IMR-90 (cell line): ENCODE measurements around the gene ZNF217. TPM values are rescaled to one million over a fixed set of nuclear protein-coding genes. Genes with fewer than 3 reads are reported as not detected.

ENCODE experiments used
- ATAC-seq: fragments of 200-7000 bp; cut with Tn5 transposase; 2 replicates; pipeline ENCODE4 v1.9.1; 2020; ENCODE audit warnings: low read depth, mild to moderate bottlenecking, moderate library complexity
- BruUV-seq: library from RNA; stranded (reverse); fragments of 400-500 nt; replicated peaks from 2 replicates; lab custom pipeline; 2021; lab: Mats Ljungman, UMichigan
- CTCF ChIA-PET: fragments of 300-600 bp; formaldehyde crosslinking; extraction: SDS; loops from one replicate; lab custom pipeline; 2021; ENCODE audit warnings: antibody characterized with exemption; lab: Yijun Ruan, JAX
- POLR2A ChIA-PET: fragments of 300-600 bp; sonication (Branson Sonifier 250); formaldehyde crosslinking; loops from one replicate; lab custom pipeline; 2022; ENCODE audit warnings: antibody characterized with exemption; ENCODE audit not compliant: unreplicated experiment; lab: Charles Lee
- DNase-seq: peaks from one replicate; pipeline ENCODE4 v3.0.0; 2013
- H2AFZ ChIP-seq: replicated peaks from 2 replicates; pipeline ENCODE3; 2013; ENCODE audit warnings: low read length, mild to moderate bottlenecking; ENCODE audit not compliant: poor library complexity
- H2AK5ac ChIP-seq: 2 replicates; pipeline ENCODE4 v1.6.1; 2013; ENCODE audit warnings: low read depth, low read length, inconsistent platforms
- H2AK9ac ChIP-seq: replicated peaks from 2 replicates; pipeline ENCODE3; 2013; ENCODE audit warnings: mild to moderate bottlenecking, low read depth, low read length, moderate library complexity; ENCODE audit not compliant: poor library complexity
- H2BK120ac ChIP-seq: 2 replicates; pipeline ENCODE4 v1.6.1; 2013; ENCODE audit warnings: low read depth, low read length, inconsistent platforms
- H2BK15ac ChIP-seq: 3 replicates; pipeline ENCODE4 v1.6.1; 2013; ENCODE audit warnings: low read depth, low read length, inconsistent platforms
- H2BK20ac ChIP-seq: 2 replicates; pipeline ENCODE4 v1.6.1; 2013; ENCODE audit warnings: low read depth, mild to moderate bottlenecking, inconsistent platforms, low read length, moderate library complexity
- H2BK5ac ChIP-seq: 2 replicates; pipeline ENCODE4 v1.6.1; 2013; ENCODE audit warnings: mild to moderate bottlenecking, low read depth, low read length, inconsistent platforms; ENCODE audit not compliant: poor library complexity, severe bottlenecking
- H3K14ac ChIP-seq: replicated peaks from 2 replicates; pipeline ENCODE4 v1.6.1; 2013; ENCODE audit warnings: low read depth, low read length, inconsistent platforms
- H3K18ac ChIP-seq: 2 replicates; pipeline ENCODE4 v1.6.1; 2013; ENCODE audit warnings: low read depth, low read length, control low read depth
- H3K23ac ChIP-seq: 2 replicates; pipeline ENCODE4 v1.6.1; 2013; ENCODE audit warnings: low read depth, low read length, inconsistent platforms
- H3K27ac ChIP-seq: 2 replicates; pipeline ENCODE4 v1.5.1; 2013; ENCODE audit warnings: mild to moderate bottlenecking, control low read depth, low read length; ENCODE audit not compliant: insufficient read depth
- H3K27me3 ChIP-seq: 2 replicates; pipeline ENCODE4 v1.6.1; 2013; ENCODE audit warnings: low read length; ENCODE audit not compliant: control insufficient read depth, insufficient read depth
- H3K36me3 ChIP-seq: 2 replicates; pipeline ENCODE4 v1.6.1; 2013; ENCODE audit warnings: low read length, mixed read lengths; ENCODE audit not compliant: control insufficient read depth, insufficient read depth
- H3K4ac ChIP-seq: 2 replicates; pipeline ENCODE4 v1.6.1; 2013; ENCODE audit warnings: low read depth, low read length, inconsistent platforms
- H3K4me1 ChIP-seq: 2 replicates; pipeline ENCODE4 v1.6.1; 2013; ENCODE audit warnings: low read length, mixed read lengths; ENCODE audit not compliant: control insufficient read depth, insufficient read depth
- H3K4me2 ChIP-seq: 2 replicates; pipeline ENCODE4 v1.6.1; 2013; ENCODE audit warnings: low read depth, mild to moderate bottlenecking, control low read depth, low read length, moderate library complexity
- H3K4me3 ChIP-seq: 2 replicates; pipeline ENCODE4 v1.5.1; 2013; ENCODE audit warnings: low read depth, mild to moderate bottlenecking, control low read depth, low read length, moderate library complexity; ENCODE audit not compliant: insufficient read depth
- H3K56ac ChIP-seq: 2 replicates; pipeline ENCODE4 v1.6.1; 2013; ENCODE audit warnings: low read length, inconsistent platforms; ENCODE audit not compliant: insufficient read depth; ENCODE audit errors: extremely low read depth
- H3K79me1 ChIP-seq, 2 experiments: 2 replicates each; pipeline ENCODE4 v1.6.1; 2013; ENCODE audit warnings: low read length in 2 of 2, inconsistent platforms in 1 of 2, low read depth in 1 of 2
- H3K9ac ChIP-seq: 2 replicates; pipeline ENCODE4 v1.6.1; 2013; ENCODE audit warnings: low read depth, low read length, control low read depth
- H3K9me1 ChIP-seq: 2 replicates; pipeline ENCODE4 v1.6.1; 2013; ENCODE audit warnings: low read length, inconsistent platforms; ENCODE audit not compliant: insufficient read depth
- H3K9me3 ChIP-seq: 2 replicates; pipeline ENCODE4 v1.6.1; 2013; ENCODE audit warnings: low read length; ENCODE audit not compliant: control insufficient read depth, insufficient read depth
- H4K20me1 ChIP-seq: 2 replicates; pipeline ENCODE4 v1.6.1; 2013; ENCODE audit warnings: low read length, inconsistent platforms; ENCODE audit not compliant: insufficient read depth
- H4K5ac ChIP-seq: 2 replicates; pipeline ENCODE4 v1.6.1; 2013; ENCODE audit warnings: mild to moderate bottlenecking, low read depth, low read length, control low read depth
- H4K8ac ChIP-seq, 2 experiments: 2 replicates each; pipeline ENCODE4 v1.6.1; 2013; ENCODE audit warnings: low read depth in 2 of 2, low read length in 2 of 2, control low read depth in 1 of 2, inconsistent platforms in 1 of 2
- H4K91ac ChIP-seq: 2 replicates; pipeline ENCODE4 v1.6.1; 2013; ENCODE audit warnings: low read depth, low read length, inconsistent platforms; ENCODE audit not compliant: insufficient read depth
- BHLHE40 ChIP-seq: fragments of 150-350 bp; IDR thresholded peaks from 2 replicates; pipeline ENCODE4 v1.6.1; 2016; ENCODE audit warnings: mild to moderate bottlenecking, low read depth, low read length
- CEBPB ChIP-seq: IDR thresholded peaks from 2 replicates; pipeline ENCODE4 v1.6.1; 2012; ENCODE audit warnings: low read depth, low read length, improper control_type of control experiment
- CHD1 ChIP-seq: IDR thresholded peaks from 2 replicates; pipeline ENCODE4 v1.6.1; 2012; ENCODE audit warnings: low read depth, low read length, improper control_type of control experiment
- CTCF ChIP-seq: conservative IDR thresholded peaks from 2 replicates; pipeline ENCODE4 v1.5.1; 2012; ENCODE audit warnings: mild to moderate bottlenecking, low read depth, low read length, improper control_type of control experiment
- ELK1 ChIP-seq: fragments of 150-350 bp; IDR thresholded peaks from 2 replicates; pipeline ENCODE4 v1.6.1; 2016; ENCODE audit warnings: low read depth, mild to moderate bottlenecking, low read length, moderate library complexity, borderline replicate concordance
- FOS ChIP-seq: fragments of 150-350 bp; IDR thresholded peaks from 2 replicates; pipeline ENCODE4 v1.6.1; 2016; ENCODE audit warnings: low read depth, low read length
- MAFK ChIP-seq: IDR thresholded peaks from 2 replicates; pipeline ENCODE4 v1.6.1; 2012; ENCODE audit warnings: low read depth, low read length, improper control_type of control experiment
- MAZ ChIP-seq: IDR thresholded peaks from 2 replicates; pipeline ENCODE4 v1.6.1; 2012; ENCODE audit warnings: low read depth, mild to moderate bottlenecking, low read length, improper control_type of control experiment, moderate library complexity, borderline replicate concordance
- MXI1 ChIP-seq: IDR thresholded peaks from 2 replicates; pipeline ENCODE4 v1.6.1; 2012; ENCODE audit warnings: low read depth, mild to moderate bottlenecking, low read length, moderate library complexity, borderline replicate concordance
- NFE2L2 ChIP-seq: fragments of 150-350 bp; IDR thresholded peaks from 2 replicates; pipeline ENCODE4 v1.6.1; 2016; ENCODE audit warnings: low read depth, mild to moderate bottlenecking, low read length
- POLR2A ChIP-seq: IDR thresholded peaks from 2 replicates; pipeline ENCODE4 v1.6.1; 2012; ENCODE audit warnings: mild to moderate bottlenecking, low read depth, low read length
- RAD21 ChIP-seq: IDR thresholded peaks from 2 replicates; pipeline ENCODE4 v1.6.1; 2012; ENCODE audit warnings: low read length, improper control_type of control experiment
- RCOR1 ChIP-seq: IDR thresholded peaks from 2 replicates; pipeline ENCODE4 v1.6.1; 2012; ENCODE audit warnings: mild to moderate bottlenecking, low read length, improper control_type of control experiment; ENCODE audit not compliant: insufficient replicate concordance
- RFX5 ChIP-seq: IDR thresholded peaks from 2 replicates; pipeline ENCODE4 v1.8.0; 2012; ENCODE audit warnings: low read depth, mild to moderate bottlenecking, low read length, moderate library complexity
- SMC3 ChIP-seq: fragments of 150-350 bp; IDR thresholded peaks from 2 replicates; pipeline ENCODE4 v1.6.1; 2016; ENCODE audit warnings: low read depth, mild to moderate bottlenecking, antibody characterized with exemption, low read length, moderate library complexity
- USF2 ChIP-seq: fragments of 150-350 bp; IDR thresholded peaks from 2 replicates; pipeline ENCODE4 v1.6.1; 2017; ENCODE audit warnings: mild to moderate bottlenecking, antibody characterized with exemption, low read length, low read depth
- WGBS, 2 experiments: methylation state at CpG; one replicate each; pipeline versions ENCODE4 v1.1.5 to v1.1.7; 2013; ENCODE audit warnings: missing lambda C conversion rate in 2 of 2; ENCODE audit not compliant: insufficient read length in 1 of 2; ENCODE audit errors: extremely low coverage in 2 of 2; 5-methylcytosine and 5-hydroxymethylcytosine counted together
- dilution Hi-C: fragments of 300-500 bp; cut with HindIII; formaldehyde crosslinking; loops from one replicate; pipeline ENCODE4 v1.14.3; 2018; ENCODE audit warnings: low sequenced_read_pairs; ENCODE audit not compliant: unreplicated experiment
- in situ Hi-C: fragments of 300-500 bp; cut with MboI; formaldehyde crosslinking; loops from 3 replicates; pipeline ENCODE4 v1.14.3; 2019; ENCODE audit warnings: low sequenced_read_pairs, inconsistent platforms, mixed read lengths
- intact Hi-C: fragments of 100-400 bp; cut with micrococcal nuclease; formaldehyde crosslinking; loops from 2 replicates; pipeline ENCODE4 v1.10.0; 2022
- polyA plus RNA-seq, 3 experiments: library from polyadenylated mRNA; depleted of rRNA; stranded (reverse); fragments of >200 nt; gene quantifications; 2 replicates each; pipeline ENCODE4 v1.2.3, GENCODE V29; 2012; ENCODE audit warnings: low replicate concordance in 1 of 3
- total RNA-seq: library from RNA; depleted of rRNA; stranded (reverse); fragments of >200 nt; gene quantifications from 2 replicates; pipeline ENCODE4 v1.2.3, GENCODE V29; 2012

The ZNF217 gene
- total and polyA plus RNA-seq, 2 of the 4 experiments (the other 2 are of a cell fraction) = 9.1 to 27.8 TPM

- Histone ChIP-seq H2BK15ac (no peak overlapping the region), H3K23ac (no peak overlapping the region), H2AK9ac (no peak overlapping the region), H3K4ac (no peak overlapping the region), H2AK5ac (no peak overlapping the region), H3K27me3 (no peaks in the 10 kb centered on the region), H3K18ac (no peak overlapping the region), H3K4me1 (peaks cover 2% of the 10 kb centered on the region; the same call in 1 of the 2 replicates), H3K14ac (no peak overlapping the region), H4K20me1 (no peaks in the 10 kb centered on the region), H2AFZ (no peak overlapping the region), H2BK20ac (no peak overlapping the region), H3K56ac (no peak overlapping the region), H2BK120ac (no peak overlapping the region), H3K9me1 (0 out of 2 replicates have a peak, but pooled peaks cover 2% of the 10 kb centered on the region), H3K79me1 (peaks cover 1 to 3% of the 10 kb centered on the region in 2 experiments; a peak in 2 of 4 replicates), H3K9me3 (no peaks in the 10 kb centered on the region), H3K4me2 (no peak overlapping the region), H4K91ac (no peak overlapping the region), H3K36me3 (peaks cover 3% of the 10 kb centered on the region; the same call in 1 of the 2 replicates), H3K4me3 (no peak overlapping the region), H2BK5ac (no peak overlapping the region), H4K5ac (no peak overlapping the region), H4K8ac (no peak overlapping the region), H3K27ac (no peak overlapping the region), H3K9ac (no peak overlapping the region)
- intact Hi-C loops = no loop called here
- ChIA-PET CTCF (no interaction called here), POLR2A (no interaction called here)
- no TSS peak for BruUV-seq
- DNase-seq = peak; percentile 58
- TF ChIP-seq FOS (no peak), SMC3 (no peak), BHLHE40 (no peak), USF2 (no peak), CHD1 (no peak), RAD21 (no peak), POLR2A (no peak), NFE2L2 (no peak), MAZ (no peak), RFX5 (no peak), MAFK (no peak), CTCF (no peak), ELK1 (no peak), RCOR1 (no peak), MXI1 (no peak), CEBPB (no peak)
- dilution Hi-C loops = no loop called here
- no peak for ATAC-seq
- no CpG with 5 or more reads among the region's 7 CpGs for WGBS, 2 experiments
- in situ Hi-C loops = no loop called here
These were observed 33.8 kb downstream of the ZNF217 start for GRCh38 chr20:53559816-53560215.
